Ecto neural progenitor cell (in vitro differentiated cells): ENCODE measurements around the gene REST.
"Not testable (repeated sequence)": the region's sequence is repeated elsewhere in the genome, so short reads cannot be mapped to it uniquely, and the experiment has no call there.

Experiments
- DNase-seq: peaks from one replicate; pipeline ENCODE4 v3.0.0-alpha.2; 2018; ENCODE audit warnings: low spot score

REST gene

GRCh38 chr4:56907489-56908205 is at the start of gene REST:
TSS of gene REST (plus strand) at chr4:56907900. CDS start at chr4:56910639, 2,739 bp downstream.
- DNase-seq, result peak; percentile 92

- DNase-seq, result no peak
Measured at GRCh38 chr4:56859841-56860240, 47.9 kb upstream of the REST start.

- DNase-seq, result no peak
Measured at GRCh38 chr4:56860781-56861180, 46.9 kb upstream of the REST start.

GRCh38 chr4:56861360-56861759 is 46.3 kb upstream of the REST start:
- no peak for DNase-seq

GRCh38 chr4:56863441-56864139 is 44.1 kb upstream of the REST start:
- DNase-seq, result no peak

- no peak for DNase-seq
Measured at GRCh38 chr4:56870946-56871345, 36.8 kb upstream of the REST start.

GRCh38 chr4:56871371-56871866 is 36.3 kb upstream of the REST start:
- DNase-seq, result peak; percentile 65

- peak; percentile 44 for DNase-seq
Measured at GRCh38 chr4:56874166-56874565, 33.5 kb upstream of the REST start.

- no peak for DNase-seq
Measured at GRCh38 chr4:56874923-56875322, 32.8 kb upstream of the REST start.

- no peak for DNase-seq
Measured at GRCh38 chr4:56876264-56876663, 31.4 kb upstream of the REST start.

GRCh38 chr4:56879996-56880395 is 27.7 kb upstream of the REST start:
- DNase-seq, result no peak

GRCh38 chr4:56880572-56880971 is 27.1 kb upstream of the REST start:
- DNase-seq, result no peak

- peak; percentile 43 for DNase-seq
Measured at GRCh38 chr4:56884511-56884910, 23.2 kb upstream of the REST start.

- DNase-seq, result no peak
Measured at GRCh38 chr4:56892691-56893090, 15.0 kb upstream of the REST start.

- DNase-seq, result not testable (repeated sequence)
Measured at GRCh38 chr4:56897842-56898241, 9.9 kb upstream of the REST start.

GRCh38 chr4:56900186-56900585 is 7.5 kb upstream of the REST start:
- not testable (repeated sequence) for DNase-seq

GRCh38 chr4:56902703-56903102 is 5.0 kb upstream of the REST start:
- no peak for DNase-seq

GRCh38 chr4:56905796-56906195 is 1.9 kb upstream of the REST start:
- no peak for DNase-seq

GRCh38 chr4:56906489-56907393 is 959 bp upstream of the REST start:
- DNase-seq, result peak; percentile 56

- peak; percentile 92 for DNase-seq
Measured at GRCh38 chr4:56908206-56909085, 746 bp downstream of the REST start.
